ENCODE data around the gene HNRNPUL2.
"Not testable (repeated sequence)": the region's sequence is repeated elsewhere in the genome, so short reads cannot be mapped to it uniquely, and the experiment has no call there.

Gene HNRNPUL2

DNA sequence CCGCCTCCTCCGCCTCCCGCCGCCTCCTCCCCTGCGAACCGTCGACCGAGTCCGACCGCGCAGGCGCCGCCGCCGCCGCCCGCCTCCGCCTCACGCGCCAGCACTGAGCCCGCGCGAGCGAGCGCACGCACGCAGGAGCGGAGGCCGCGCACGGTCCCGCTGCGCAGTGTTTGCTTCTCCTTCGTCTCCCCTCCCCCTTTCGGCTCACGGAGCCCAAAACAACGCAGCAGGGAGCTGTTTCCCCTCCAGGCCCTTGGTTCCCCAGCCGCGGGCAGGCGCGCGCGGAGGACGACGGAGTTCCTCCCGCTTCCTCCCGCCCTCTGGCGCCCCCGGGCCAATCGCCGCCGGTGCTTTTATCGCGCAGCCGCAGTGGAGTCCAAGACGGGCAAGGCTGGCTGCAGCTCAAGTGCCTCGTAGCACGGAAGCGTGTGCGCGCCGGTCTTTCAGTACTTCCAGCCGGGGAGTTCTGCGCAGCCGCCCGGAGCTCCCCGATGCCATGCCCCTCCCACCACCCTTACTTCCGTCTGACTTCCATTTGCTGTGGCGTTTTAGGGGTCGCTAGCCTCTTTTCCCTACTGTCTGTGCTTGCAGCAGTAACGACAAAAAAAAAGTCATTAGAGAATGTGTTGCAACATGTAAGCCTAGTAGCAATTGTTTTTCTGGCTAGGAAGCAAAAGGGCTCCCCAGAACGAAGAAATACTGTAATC lies at the start of gene HNRNPUL2:
Gene HNRNPUL2 (minus strand): TSS at position 293 of the 707 bp plus-strand sequence. CDS start 301 bp downstream, outside the sequence.
- DNase-seq (ENCODE audit: low read depth in 2 of 2): peak; percentile 99

DNA sequence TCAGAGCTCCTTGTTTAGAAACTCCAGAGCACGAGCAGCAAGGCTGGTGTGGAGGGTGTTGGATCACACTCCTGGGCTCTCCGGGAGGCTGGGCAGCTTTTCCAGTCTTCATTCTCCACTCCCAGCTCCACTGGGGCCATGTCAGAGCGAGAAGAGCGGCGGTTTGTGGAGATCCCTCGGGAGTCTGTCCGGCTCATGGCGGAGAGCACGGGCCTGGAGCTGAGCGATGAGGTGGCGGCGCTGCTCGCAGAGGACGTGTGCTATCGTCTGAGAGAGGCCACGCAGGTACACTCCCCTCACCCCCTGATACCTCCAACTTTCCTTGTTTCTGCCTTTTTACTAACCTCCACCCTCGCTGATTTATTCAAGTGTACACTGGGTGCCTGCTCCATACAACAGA lies 48.4 kb upstream of the HNRNPUL2 start:
- DNase-seq (ENCODE audit: low read depth in 2 of 2): no peak

DNA sequence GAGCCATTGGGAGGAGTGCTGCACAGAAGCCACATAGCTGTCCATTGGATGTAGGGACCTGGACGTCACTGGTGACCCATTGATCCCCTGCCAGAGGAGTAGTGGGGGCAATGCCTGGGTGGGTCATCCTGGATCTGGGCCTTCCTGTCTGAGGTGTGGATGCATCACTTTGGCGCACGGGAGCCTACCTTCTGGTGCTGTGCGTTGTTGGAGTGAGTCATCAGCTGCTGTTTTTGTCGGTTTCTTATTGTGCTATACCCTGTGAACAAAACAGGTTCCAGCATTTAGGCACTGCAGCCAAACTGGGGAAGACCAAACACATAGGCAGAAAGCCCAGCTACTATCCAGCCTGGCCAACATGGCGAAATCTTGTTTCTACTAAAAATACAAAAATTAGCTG lies 47.1 kb upstream of the HNRNPUL2 start:
- no peak for DNase-seq (ENCODE audit: low read depth in 2 of 2)

DNA sequence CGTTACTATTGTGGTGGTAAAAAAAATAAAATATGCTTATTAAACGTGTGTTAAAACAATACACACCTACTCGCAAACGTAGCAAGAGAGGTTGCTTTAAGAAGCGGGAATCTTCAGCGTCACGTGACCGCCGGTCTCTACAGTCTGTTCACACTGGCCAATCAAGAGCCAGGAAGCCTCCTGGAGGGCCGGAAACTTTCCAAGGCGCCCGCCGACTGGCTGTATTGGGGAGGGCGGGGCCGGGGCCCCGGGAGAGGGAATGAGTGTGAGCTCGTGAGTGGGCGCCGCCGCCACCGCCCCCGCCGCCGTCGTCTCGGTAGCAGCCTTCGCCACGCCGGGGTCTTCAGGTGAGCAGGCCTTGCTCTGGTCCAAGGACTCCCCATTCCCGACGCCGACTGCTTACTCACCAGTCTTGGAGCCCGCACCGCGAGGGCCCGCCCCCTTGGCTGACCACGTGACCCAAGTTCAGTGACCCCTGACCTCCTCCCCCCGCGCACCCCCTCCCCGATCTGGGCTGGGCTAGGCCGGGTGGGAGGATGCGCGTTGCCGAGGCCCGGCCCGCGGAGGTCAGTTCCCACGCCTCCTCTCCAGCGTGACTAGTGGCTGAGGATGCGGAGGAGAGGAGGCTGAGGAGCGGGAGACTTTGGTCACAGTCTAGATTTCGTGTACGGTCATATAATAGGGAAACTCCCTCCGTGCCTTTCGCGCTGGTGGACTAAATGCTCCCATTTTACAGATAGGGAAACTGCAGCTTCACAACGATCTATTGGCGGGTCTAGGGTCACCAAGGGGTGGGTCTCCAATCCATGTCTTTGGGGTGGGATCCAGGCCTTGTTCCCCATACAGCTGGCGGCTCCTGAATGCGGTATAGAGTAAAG lies 44.1 kb upstream of the HNRNPUL2 start, which contains the start of gene TAF6L:
Gene TAF6L (plus strand): TSS at position 253 of the 878 bp plus-strand sequence. CDS start 4,388 bp downstream, outside the sequence.
- peak; percentile 92 for DNase-seq (ENCODE audit: low read depth in 2 of 2)

DNA sequence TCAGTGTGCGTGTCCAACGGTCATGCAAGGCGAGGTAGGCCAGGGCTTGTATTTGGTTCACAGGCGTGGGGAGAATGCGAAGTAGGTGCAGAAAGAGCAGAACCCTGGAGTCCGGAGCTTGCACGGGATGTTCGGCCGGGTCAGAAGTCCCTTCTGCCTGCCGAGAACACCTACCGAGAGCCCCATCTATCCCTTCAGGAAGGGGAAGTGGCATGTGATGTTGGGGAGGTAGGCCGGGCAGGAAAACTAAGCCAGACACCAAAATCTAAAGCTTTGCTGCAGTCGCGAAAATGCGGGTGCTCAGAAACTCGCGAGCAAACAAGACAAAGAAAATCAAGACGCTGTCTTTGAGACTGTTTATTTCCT lies 43.5 kb upstream of the HNRNPUL2 start:
- DNase-seq (ENCODE audit: low read depth in 2 of 2): no peak

DNA sequence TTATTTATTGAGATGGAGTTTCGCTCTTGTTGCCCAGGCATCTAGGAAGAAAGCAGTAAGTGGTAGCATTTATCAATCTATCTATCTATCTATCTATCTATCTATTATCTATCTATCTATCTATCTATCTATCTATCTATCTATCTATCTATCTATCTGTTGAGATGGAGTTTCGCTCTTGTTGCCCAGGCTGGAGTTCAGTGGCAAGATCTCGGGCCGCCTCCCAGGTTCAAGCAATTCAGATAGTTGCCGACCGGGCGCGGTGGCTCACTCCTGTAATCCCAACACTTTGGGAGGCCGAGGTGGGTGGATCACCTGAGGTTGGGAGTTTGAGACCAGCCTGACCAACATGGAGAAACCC lies 33.6 kb upstream of the HNRNPUL2 start:
- not testable (repeated sequence) for DNase-seq (ENCODE audit: low read depth in 2 of 2)

DNA sequence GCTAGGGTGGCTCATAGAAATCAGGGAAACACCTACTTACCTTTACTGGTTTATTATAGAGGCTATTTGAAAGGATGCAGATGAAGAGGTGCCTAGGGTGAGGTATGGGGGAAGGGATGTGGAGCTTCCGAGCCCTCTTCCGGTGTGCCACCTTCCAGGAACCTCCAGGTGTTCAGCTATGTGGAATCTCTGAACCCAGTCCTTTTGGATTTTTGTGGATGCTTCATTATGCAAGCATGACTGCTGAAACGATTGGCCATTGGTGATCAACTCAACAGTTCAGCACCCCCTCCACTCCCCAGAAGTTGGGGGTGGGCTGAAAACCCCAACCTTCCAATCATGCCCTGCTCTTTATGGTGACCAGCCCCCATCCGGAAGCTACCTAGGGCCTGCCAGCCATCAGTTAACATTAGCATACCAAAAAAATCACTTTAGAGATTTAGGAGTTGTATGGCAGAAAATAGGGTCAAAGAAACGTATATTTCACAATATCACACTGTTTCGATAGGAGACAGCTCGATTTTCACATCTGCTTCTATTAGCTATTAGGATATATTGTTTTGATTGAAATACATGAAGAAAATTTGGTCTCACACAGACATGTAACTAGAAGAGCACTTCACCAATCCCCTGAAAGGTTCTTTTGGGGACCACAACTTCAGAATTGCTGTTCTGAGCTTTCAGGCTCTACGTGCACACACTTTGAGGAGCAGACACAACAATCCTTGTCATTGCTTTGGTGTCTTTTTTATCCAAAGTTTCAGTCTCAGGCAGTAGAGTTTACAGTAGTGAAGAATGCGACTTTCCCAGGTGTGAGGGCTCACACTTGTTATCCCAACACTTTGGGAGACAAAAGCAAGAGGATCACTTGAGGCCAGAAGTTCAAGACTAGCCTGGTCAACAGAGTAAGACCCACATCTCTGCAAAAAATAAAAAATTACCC lies 30.9 kb upstream of the HNRNPUL2 start:
- no peak for DNase-seq (ENCODE audit: low read depth in 2 of 2)

DNA sequence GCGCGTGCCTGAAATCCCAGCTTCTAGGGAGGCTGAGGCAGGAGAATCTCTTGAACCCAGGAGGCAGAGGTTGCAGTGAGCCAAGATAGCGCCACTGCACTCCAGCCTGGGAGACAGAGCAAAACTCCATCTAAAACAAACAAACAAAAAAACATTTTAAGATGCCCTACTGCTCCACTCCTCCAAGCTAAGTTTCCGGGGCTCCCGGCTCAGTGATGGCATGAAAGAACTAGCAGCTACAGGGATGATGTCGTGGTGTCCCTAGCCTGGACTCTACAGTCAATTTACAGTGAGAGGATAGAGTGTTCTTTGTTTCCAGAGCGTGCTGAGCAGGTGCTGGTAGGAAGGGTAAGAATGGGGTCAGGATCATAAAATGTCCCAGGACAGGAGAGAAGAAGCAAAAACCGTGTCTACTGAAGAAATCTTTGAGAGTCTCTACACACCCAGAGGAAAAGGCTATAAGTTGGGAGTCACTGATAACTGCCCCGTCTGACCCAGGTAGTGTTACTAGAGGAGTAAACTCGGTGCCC lies 27.9 kb upstream of the HNRNPUL2 start:
- DNase-seq (ENCODE audit: low read depth in 2 of 2): no peak

DNA sequence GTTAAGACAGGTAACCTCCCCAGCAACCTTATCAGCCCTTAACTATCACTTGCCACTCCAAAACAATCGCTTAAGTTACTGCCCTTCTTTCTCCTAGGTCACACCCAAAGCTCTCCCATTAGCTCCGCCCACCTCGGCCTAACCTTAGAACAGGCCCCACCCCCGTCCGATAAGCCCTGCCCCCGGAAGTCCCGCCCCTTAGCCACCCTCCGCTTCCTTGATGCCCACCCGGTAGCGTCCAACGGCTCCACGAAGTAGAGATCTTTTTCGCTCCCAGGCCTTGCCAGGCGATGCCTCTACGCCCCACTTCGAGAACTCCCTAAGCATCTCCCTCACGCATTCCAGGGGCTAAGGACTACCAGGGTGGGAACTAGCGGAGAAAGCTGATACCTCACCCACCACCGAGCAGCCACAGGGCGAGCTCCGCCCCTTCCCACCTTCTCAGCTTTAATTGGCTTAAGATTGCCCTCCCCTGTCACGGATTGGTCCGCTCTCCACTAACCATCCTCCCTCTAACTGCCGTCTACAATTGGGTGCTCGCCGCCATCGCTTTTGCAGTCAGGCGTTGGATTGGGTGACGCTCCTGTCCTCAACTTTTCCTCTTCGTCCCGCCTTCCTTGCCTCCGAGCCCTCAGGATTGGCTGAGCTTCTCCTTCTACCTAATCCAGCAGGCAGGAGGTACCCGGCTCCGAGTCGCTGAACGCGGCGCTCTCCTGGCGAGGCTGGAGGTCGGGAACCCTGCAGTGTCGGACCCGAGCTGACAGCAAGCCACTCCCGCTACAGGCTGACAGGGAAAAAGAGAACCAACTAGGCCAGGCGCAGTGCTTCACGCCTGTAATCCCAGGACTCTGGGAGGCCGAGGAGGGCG lies 26.7 kb upstream of the HNRNPUL2 start, which contains the start of gene ZBTB3:
Gene ZBTB3 (minus strand): TSS at position 425 of the 868 bp plus-strand sequence. CDS start 496 bp downstream, outside the sequence.
- peak; percentile 91 to 93 for DNase-seq (ENCODE audit: low read depth in 2 of 2)

DNA sequence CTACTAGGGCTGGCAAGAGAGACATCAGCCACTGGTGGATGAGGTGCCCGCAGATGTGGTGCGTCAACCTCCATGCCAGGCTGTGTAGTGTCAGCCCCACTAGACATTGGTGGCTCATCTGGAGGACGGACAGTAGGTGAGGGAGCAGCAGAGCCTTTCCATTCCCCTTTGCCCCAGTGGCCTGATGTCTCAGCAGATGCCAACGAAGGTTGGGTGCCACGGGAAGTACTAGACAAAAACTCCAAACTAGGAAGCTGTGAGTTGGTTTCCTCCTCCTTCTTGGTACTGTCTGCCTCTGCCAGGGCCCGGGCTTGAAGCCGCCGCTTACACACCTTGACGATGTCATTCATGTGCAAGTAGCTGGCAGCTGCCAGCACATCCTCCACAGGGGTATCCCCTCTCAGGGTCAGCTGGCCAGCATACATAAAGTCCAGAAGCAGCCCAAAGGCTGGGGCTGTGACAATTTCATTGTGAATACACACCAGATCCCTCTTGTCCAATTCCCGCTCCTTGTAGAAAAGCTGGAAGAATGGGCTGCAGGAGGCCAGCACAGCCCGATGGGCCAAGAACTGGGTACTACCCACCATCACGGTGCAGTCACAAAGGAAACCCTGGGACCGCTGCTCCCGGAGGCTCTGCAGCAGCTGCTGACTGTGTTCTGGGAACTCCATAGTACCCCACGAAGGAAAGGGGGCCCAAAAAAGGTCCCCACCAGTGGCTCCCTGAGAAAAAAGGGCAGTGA lies 25.9 kb upstream of the HNRNPUL2 start:
- no peak for DNase-seq (ENCODE audit: low read depth in 2 of 2)

DNA sequence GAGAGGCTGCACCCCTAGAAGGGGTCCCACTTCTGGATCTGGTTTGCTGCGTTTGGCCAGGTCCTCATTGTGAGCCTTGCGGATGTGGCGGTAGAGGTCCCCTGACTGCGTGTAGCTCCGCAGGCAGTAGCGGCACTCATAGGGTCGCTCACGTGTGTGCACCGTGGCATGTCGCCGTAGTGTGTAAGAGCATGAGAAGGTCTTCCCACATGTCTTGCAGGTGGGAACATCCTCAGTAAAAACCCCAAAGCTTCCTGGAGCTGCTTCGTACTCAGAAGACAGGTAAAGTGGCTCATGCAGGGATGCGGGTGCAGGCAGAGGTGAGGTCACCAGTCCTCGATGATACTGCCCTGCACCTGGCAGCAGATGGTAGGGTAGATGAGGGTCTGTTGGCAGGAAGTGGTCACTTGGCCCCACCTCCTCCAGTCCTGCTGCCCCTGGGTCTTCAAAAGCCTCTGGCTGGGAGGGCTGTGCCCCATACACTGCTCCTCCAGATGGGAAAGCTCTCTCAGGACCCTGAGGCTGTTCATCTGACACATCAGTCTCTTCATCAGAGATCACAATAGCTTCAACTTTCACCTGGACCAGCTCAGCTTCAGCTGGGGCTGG lies 25.0 kb upstream of the HNRNPUL2 start:
- DNase-seq (ENCODE audit: low read depth in 2 of 2): no peak

DNA sequence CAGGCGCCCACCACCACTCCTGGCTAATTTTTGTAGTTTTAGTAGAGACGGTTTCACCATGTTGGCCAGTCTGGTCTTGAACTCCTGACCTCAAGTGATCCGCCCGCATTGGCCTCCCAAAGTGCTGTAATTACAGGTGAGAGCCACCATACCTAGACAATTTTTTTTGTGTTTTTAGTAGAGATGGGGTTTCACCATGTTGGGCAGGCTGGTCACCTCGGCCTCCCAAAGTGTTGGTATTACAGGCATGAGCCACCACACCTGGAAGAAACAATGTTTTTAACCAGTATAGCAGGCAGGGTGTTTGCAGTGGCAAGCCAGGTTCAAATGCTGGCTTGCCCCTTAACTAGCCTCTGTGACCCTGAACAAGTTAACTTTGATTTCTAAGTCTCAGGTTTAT lies 22.7 kb upstream of the HNRNPUL2 start:
- not testable (repeated sequence) for DNase-seq (ENCODE audit: low read depth in 2 of 2)

DNA sequence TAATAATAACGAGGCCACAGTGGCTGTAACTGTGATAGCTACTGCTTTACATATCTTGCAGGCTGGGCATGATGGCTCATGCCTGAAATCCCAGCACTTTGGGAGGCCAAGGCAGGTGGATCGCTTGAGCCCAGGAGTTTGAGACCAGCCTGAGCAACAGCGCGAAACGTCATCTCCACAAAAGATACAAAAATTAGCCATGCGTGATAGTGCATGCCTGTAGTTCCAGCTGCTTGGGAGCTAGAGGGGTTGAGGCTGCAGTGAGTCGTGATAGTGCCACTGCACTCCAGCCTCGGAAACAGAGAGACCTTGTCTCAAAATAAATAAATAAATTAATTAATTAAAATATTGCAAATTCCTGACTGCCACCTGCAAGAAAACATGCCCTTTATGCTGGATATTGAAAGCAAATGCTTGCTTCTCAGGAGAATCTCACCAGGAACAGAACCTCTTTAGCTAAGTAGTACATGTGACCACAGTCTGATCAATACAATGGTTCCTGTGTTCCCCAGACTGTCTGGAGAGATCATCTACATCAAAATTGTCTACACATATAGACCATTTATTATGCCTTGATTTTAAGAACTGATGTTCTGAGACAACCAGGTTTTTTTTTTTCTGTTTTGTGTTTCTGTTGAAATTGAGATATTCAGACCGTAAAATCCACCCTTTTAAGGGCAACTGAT lies 20.4 kb upstream of the HNRNPUL2 start:
- DNase-seq (ENCODE audit: low read depth in 2 of 2): no peak

DNA sequence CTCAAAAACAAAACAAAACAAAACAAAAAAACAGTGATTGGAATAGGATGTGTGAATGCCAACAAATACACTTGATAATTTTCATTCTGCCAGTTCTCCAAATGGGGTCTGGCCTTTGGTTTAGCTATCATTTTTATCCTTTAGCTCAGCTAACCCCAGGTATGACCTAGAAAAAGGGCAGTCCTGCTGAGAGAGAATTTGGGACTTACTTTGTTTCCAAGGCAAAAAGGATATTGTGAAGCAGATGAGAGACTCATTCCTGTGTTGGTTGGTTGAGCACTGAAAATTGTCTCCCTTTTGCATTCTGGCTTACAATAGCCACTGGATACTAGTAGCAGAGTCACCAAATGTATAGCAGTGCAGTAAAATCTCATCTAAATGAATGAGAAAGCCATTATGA lies 9.9 kb upstream of the HNRNPUL2 start:
- DNase-seq (ENCODE audit: low read depth in 2 of 2): no peak

DNA sequence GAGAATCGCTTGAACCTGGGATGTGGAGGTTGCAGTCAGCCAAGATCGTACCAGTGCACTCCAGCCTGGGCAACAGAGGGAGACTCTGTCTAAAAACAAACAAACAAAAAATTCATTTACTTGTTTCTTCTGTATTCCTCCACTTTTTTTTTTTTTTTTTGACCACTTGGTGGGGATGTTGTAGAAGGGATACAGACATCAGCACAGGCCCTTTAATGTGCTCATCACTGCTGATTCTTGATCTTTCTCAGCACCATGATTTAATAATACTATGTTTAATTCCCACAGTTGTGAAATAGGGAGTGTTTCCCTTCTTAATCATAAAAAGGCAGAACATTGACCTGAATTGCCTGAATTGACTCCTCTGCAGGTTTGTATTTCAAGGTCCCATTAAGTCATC lies 5.6 kb upstream of the HNRNPUL2 start:
- no peak for DNase-seq (ENCODE audit: low read depth in 2 of 2)

DNA sequence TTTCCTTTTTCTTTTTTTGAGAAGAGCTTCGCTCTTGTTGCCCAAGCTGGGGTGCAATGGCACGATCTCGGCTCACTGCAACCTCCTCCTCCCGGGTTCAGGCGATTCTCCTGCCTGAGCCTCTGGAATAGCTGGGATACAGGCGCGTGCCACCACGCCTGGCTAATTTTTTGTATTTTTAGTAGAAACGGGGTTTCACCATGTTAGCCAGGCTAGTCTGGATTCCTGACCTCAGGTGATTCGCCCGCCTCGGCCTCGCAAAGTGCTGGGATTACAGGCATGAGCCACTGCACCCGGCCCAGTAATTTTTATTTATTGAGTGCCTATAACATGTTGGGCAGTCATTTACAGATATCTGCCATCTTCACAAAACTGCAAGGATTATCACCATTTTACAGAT lies 2.8 kb upstream of the HNRNPUL2 start:
- not testable (repeated sequence) for DNase-seq (ENCODE audit: low read depth in 2 of 2)

DNA sequence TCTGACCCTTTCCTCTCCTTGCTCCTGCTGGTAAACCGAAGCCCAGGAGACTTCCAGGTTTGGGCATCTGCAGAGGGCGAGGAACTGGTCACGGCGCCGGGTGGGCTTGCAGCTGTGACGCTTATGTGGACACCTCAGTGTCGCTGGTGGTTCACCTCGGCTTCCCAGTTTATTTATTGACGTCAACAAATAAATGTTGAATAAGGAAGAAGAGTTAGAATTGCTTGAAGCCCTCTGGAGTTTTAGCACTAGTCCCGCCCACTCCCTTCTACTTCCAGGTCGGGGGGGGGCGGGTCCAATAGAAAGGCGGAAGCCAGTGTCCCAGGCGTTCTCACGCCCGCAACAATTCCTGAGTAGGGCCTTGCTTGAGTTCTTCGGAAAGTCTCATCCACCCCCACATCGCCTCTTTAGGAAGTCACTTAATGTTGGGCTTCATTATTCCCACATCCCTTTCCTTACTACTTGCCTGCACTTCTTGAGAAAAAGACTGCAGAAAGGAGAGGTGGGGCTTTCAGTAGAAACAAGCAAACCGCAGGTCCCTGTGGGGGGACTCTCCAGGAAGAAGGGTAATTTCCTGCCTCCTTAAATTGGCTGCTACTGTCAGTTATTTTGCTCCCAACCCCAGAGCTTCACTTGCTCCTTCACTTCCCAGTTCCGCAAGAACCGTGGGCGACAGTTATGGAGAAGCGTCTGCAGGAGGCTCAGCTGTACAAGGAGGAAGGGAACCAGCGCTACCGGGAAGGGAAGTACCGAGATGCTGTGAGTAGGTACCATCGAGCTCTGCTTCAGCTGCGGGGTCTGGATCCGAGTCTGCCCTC lies 1.1 kb upstream of the HNRNPUL2 start, which contains the start of gene TTC9C:
Gene TTC9C (plus strand): TSS at position 316 of the 818 bp plus-strand sequence. CDS start 363 bp downstream, at position 679.
- peak; percentile 76 to 77 for DNase-seq (ENCODE audit: low read depth in 2 of 2)

DNA sequence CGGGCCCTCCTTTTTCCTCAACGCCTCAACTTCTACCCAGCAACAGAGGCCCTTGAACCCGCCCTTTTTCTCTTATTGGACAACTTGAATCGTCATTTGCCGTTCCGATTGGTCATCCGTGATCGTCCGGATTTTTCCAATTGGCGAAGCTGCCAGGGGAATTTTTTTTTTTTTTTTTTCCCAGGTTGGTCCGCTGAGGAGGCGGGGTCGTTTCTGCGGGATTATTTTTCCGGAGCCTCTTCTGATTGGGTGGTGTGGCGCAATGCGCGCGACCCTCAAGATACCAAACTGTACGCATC lies 564 bp upstream of the HNRNPUL2 start:
- peak; percentile 74 to 76 for DNase-seq (ENCODE audit: low read depth in 2 of 2)
